PC-3 (cell line): ENCODE results near the gene COL2A1. TPM values are rescaled to one million over a fixed set of nuclear protein-coding genes. Genes with fewer than 3 reads are reported as not detected.

ENCODE experiments used
- ATAC-seq: fragments of 200-7000 bp; cut with Tn5 transposase; 2 replicates; pipeline ENCODE4 v1.9.1; 2020; ENCODE audit warnings: mild to moderate bottlenecking, moderate library complexity
- BruUV-seq: library from RNA; stranded (reverse); fragments of 400-500 nt; replicated peaks from 2 replicates; lab custom pipeline; 2021; lab: Mats Ljungman, UMichigan
- CTCF ChIA-PET: fragments of 300-600 bp; sonication (Branson Sonifier 250); formaldehyde crosslinking; loops from one replicate; lab custom pipeline; 2022; ENCODE audit warnings: antibody characterized with exemption; lab: Charles Lee
- POLR2A ChIA-PET: fragments of 300-600 bp; sonication (Branson Sonifier 250); formaldehyde crosslinking; loops from one replicate; lab custom pipeline; 2022; ENCODE audit warnings: antibody characterized with exemption; ENCODE audit not compliant: unreplicated experiment; lab: Charles Lee
- DNase-seq: peaks from one replicate; pipeline ENCODE4 v3.0.0-alpha.2; 2015
- H2AFZ ChIP-seq: fragments of 300-600 bp; sonication (generic); 2 replicates; pipeline ENCODE4 v1.6.0; 2016; ENCODE audit warnings: antibody characterized with exemption, low read length
- H3F3A ChIP-seq: fragments of 300-600 bp; sonication (generic); one replicate; pipeline ENCODE4 v1.6.0; 2017; ENCODE audit warnings: antibody characterized with exemption, low read length, control low read depth, mild to moderate bottlenecking; ENCODE audit not compliant: unreplicated experiment
- H3K27ac ChIP-seq: fragments of 300-600 bp; sonication (generic); 2 replicates; pipeline ENCODE4 v1.5.1; 2016; ENCODE audit warnings: mild to moderate bottlenecking, low read length
- H3K27me3 ChIP-seq: fragments of 300-600 bp; sonication (generic); 2 replicates; pipeline ENCODE4 v1.6.1; 2016; ENCODE audit warnings: low read length, mixed read lengths
- H3K36me3 ChIP-seq: fragments of 300-600 bp; sonication (generic); 2 replicates; pipeline ENCODE4 v1.6.1; 2016; ENCODE audit warnings: low read depth, mixed run types, low read length, mixed read lengths
- H3K4me1 ChIP-seq: fragments of 300-600 bp; sonication (generic); 2 replicates; pipeline ENCODE4 v1.5.1; 2016; ENCODE audit warnings: low read length; ENCODE audit not compliant: insufficient read depth
- H3K4me2 ChIP-seq: fragments of 300-600 bp; sonication (generic); 2 replicates; pipeline ENCODE4 v1.6.0; 2016; ENCODE audit warnings: low read length
- H3K4me3 ChIP-seq: fragments of 300-600 bp; sonication (generic); 2 replicates; pipeline ENCODE4 v1.5.1; 2016; ENCODE audit warnings: mild to moderate bottlenecking, low read length, mixed read lengths
- H3K79me2 ChIP-seq: fragments of 300-600 bp; sonication (generic); 2 replicates; pipeline ENCODE4 v1.6.1; 2017; ENCODE audit warnings: low read length, mixed read lengths
- H3K9ac ChIP-seq: fragments of 300-600 bp; sonication (generic); 2 replicates; pipeline ENCODE4 v1.6.0; 2016; ENCODE audit warnings: mild to moderate bottlenecking, low read length
- H3K9me2 ChIP-seq: fragments of 300-600 bp; sonication (generic); replicated peaks from 2 replicates; pipeline ENCODE4 v1.6.1; 2016; ENCODE audit warnings: mixed run types, low read length, mixed read lengths
- H3K9me3 ChIP-seq: fragments of 300-600 bp; sonication (generic); 2 replicates; pipeline ENCODE4 v1.6.1; 2016; ENCODE audit warnings: low read length, mixed read lengths
- H4K20me1 ChIP-seq: fragments of 300-600 bp; sonication (generic); 2 replicates; pipeline ENCODE4 v1.6.1; 2016; ENCODE audit warnings: low read length, mixed read lengths
- EZH2 ChIP-seq: fragments of 300-600 bp; sonication (generic); IDR thresholded peaks from one replicate; pipeline ENCODE4 v1.6.1; 2017; ENCODE audit warnings: antibody characterized with exemption, mild to moderate bottlenecking, low read length; ENCODE audit not compliant: unreplicated experiment
- EZH2phosphoT487 ChIP-seq: fragments of 300-600 bp; sonication (generic); IDR thresholded peaks from 2 replicates; pipeline ENCODE4 v1.6.1; 2018; ENCODE audit warnings: mild to moderate bottlenecking, antibody characterized with exemption, low read length, borderline replicate concordance
- intact Hi-C: fragments of 100-400 bp; cut with micrococcal nuclease; formaldehyde crosslinking; loops from 2 replicates; pipeline ENCODE4 v1.9.0; 2023
- total RNA-seq: library from RNA; depleted of rRNA; stranded (reverse); fragments of >200 nt; gene quantifications from 2 replicates; pipeline ENCODE4 v1.2.3, GENCODE V29; 2014
- TF ChIP-seq, protein P1 (sequence below): fragments of 300-600 bp; sonication (generic); conservative IDR thresholded peaks from 2 replicates; pipeline ENCODE4 v1.5.1; 2017; ENCODE audit warnings: antibody characterized with exemption, low read depth, mild to moderate bottlenecking, low read length

COL2A1 gene
- total RNA-seq, 1 experiment from 2014 or later = 6.7 TPM

- H3F3A ChIP-seq = no peaks in the 10 kb centered on the region
- BruUV-seq = no TSS peak
- peak overlapping the region; percentile 38; the same call in 1 of the 2 replicates for H3K4me2 ChIP-seq
- TF ChIP-seq EZH2 = no peak
- TF ChIP-seq, protein P1, sequence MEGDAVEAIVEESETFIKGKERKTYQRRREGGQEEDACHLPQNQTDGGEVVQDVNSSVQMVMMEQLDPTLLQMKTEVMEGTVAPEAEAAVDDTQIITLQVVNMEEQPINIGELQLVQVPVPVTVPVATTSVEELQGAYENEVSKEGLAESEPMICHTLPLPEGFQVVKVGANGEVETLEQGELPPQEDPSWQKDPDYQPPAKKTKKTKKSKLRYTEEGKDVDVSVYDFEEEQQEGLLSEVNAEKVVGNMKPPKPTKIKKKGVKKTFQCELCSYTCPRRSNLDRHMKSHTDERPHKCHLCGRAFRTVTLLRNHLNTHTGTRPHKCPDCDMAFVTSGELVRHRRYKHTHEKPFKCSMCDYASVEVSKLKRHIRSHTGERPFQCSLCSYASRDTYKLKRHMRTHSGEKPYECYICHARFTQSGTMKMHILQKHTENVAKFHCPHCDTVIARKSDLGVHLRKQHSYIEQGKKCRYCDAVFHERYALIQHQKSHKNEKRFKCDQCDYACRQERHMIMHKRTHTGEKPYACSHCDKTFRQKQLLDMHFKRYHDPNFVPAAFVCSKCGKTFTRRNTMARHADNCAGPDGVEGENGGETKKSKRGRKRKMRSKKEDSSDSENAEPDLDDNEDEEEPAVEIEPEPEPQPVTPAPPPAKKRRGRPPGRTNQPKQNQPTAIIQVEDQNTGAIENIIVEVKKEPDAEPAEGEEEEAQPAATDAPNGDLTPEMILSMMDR = no peak
- no peak for TF ChIP-seq EZH2phosphoT487
- no peaks in the 10 kb centered on the region for H3K9me2 ChIP-seq
- peak; percentile 90 for DNase-seq
- H2AFZ ChIP-seq = no peak overlapping the region
- peaks cover 39% of the 10 kb centered on the region for H3K4me1 ChIP-seq
- POLR2A ChIA-PET = no interaction called here
- peak; percentile 42 for ATAC-seq
- H3K36me3 ChIP-seq = no peaks in the 10 kb centered on the region
- intact Hi-C loops = no loop called here
- CTCF ChIA-PET = no interaction called here
- H3K27me3 ChIP-seq = 0 out of 2 replicates have a peak, but pooled peaks cover 5% of the 10 kb centered on the region
- no peaks in the 10 kb centered on the region for H3K9me3 ChIP-seq
- no peaks in the 10 kb centered on the region for H3K79me2 ChIP-seq
- no peak overlapping the region for H3K9ac ChIP-seq
- H3K4me3 ChIP-seq = no peak overlapping the region
- no peaks in the 10 kb centered on the region for H4K20me1 ChIP-seq
- no peak overlapping the region for H3K27ac ChIP-seq
Measured at GRCh38 chr12:47997321-47997720, 7.0 kb downstream of the COL2A1 start.

GRCh38 chr12:47995981-47996401, 8.3 kb downstream of the COL2A1 start:
- Histone ChIP-seq H2AFZ (no peak overlapping the region), H3K27ac (no peak overlapping the region), H3K9me3 (no peaks in the 10 kb centered on the region), H4K20me1 (no peaks in the 10 kb centered on the region), H3K4me1 (peaks cover 30% of the 10 kb centered on the region), H3K9me2 (no peaks in the 10 kb centered on the region), H3K4me3 (no peak overlapping the region), H3K36me3 (no peaks in the 10 kb centered on the region), H3K4me2 (0 out of 2 replicates have a peak overlapping the region, but pooled peaks have one; percentile 12), H3K27me3 (no peaks in the 10 kb centered on the region), H3K9ac (no peak overlapping the region), H3K79me2 (no peaks in the 10 kb centered on the region), H3F3A (no peaks in the 10 kb centered on the region)
- POLR2A ChIA-PET = no interaction called here
- DNase-seq (peak; percentile 60), ATAC-seq (peak; percentile 41)
- no TSS peak for BruUV-seq
- no peak for TF ChIP-seq EZH2phosphoT487
- TF ChIP-seq, protein P1 = no peak
- TF ChIP-seq EZH2 = no peak
- intact Hi-C loops = no loop called here
- CTCF ChIA-PET = no interaction called here

GRCh38 chr12:47993491-47993890, 10.8 kb downstream of the COL2A1 start:
- no peak for ATAC-seq
- H4K20me1 ChIP-seq = no peaks in the 10 kb centered on the region
- no peaks in the 10 kb centered on the region for H3K36me3 ChIP-seq
- H3K9ac ChIP-seq = no peak overlapping the region
- H3K79me2 ChIP-seq = no peaks in the 10 kb centered on the region
- no peak for TF ChIP-seq EZH2phosphoT487
- TF ChIP-seq, protein P1 = no peak
- no peak for TF ChIP-seq EZH2
- H3F3A ChIP-seq = no peaks in the 10 kb centered on the region
- ChIA-PET CTCF (no interaction called here), POLR2A (no interaction called here)
- no peaks in the 10 kb centered on the region for H3K9me2 ChIP-seq
- no peak for DNase-seq
- no peak overlapping the region for H3K4me2 ChIP-seq
- no peak overlapping the region for H3K4me3 ChIP-seq
- H3K9me3 ChIP-seq = no peaks in the 10 kb centered on the region
- intact Hi-C loops = no loop called here
- no peak overlapping the region for H3K27ac ChIP-seq
- no peaks in the 10 kb centered on the region for H3K27me3 ChIP-seq
- H3K4me1 ChIP-seq = peaks cover 25% of the 10 kb centered on the region
- H2AFZ ChIP-seq = no peak overlapping the region
- no TSS peak for BruUV-seq
